SU-DHL-6 (cell line): ENCODE results near the gene TSHR.
"Not testable (repeated sequence)": the region's sequence is repeated elsewhere in the genome, so short reads cannot be mapped to it uniquely, and the experiment has no call there.

Experiments used
- H2AFZ ChIP-seq: fragments of 200-600 bp; sonication (generic); 2 replicates; pipeline ENCODE4 v1.6.1; 2014; ENCODE audit warnings: low read depth, mild to moderate bottlenecking, moderate library complexity, mixed read lengths, antibody characterized with exemption, low read length; ENCODE audit not compliant: severe bottlenecking
- H3F3A ChIP-seq: fragments of 200-600 bp; shearing (Covaris generic); 2 replicates; pipeline ENCODE4 v1.6.0; 2016; ENCODE audit warnings: antibody characterized with exemption, mild to moderate bottlenecking; ENCODE audit not compliant: insufficient read depth
- H3K27ac ChIP-seq: fragments of 200-600 bp; sonication (generic); 2 replicates; pipeline ENCODE4 v1.5.1; 2016; ENCODE audit warnings: low read depth, mild to moderate bottlenecking, low read length, moderate library complexity, mixed read lengths
- H3K27me3 ChIP-seq: fragments of 200-600 bp; sonication (generic), shearing (Covaris generic); 2 replicates; pipeline ENCODE4 v1.6.0; 2014; ENCODE audit warnings: mild to moderate bottlenecking, low read length
- H3K36me3 ChIP-seq: fragments of 200-600 bp; sonication (generic); 2 replicates; pipeline ENCODE4 v1.6.1; 2014; ENCODE audit warnings: mild to moderate bottlenecking, low read length, mixed read lengths
- H3K4me2 ChIP-seq: fragments of 300-600, 200-600 bp; shearing (Covaris generic), sonication (generic); 2 replicates; pipeline ENCODE4 v1.6.0; 2014; ENCODE audit warnings: low read length, low read depth, mild to moderate bottlenecking; ENCODE audit not compliant: poor library complexity, severe bottlenecking
- H3K4me3 ChIP-seq: fragments of 200-600 bp; sonication (generic); 2 replicates; pipeline ENCODE4 v1.5.1; 2014; ENCODE audit warnings: antibody characterized with exemption, low read length, mild to moderate bottlenecking, mixed read lengths; ENCODE audit not compliant: insufficient read depth, poor library complexity, severe bottlenecking
- H3K79me2 ChIP-seq: fragments of 200-600 bp; sonication (generic); 2 replicates; pipeline ENCODE4 v1.6.1; 2014; ENCODE audit warnings: mild to moderate bottlenecking, low read length, moderate library complexity; ENCODE audit not compliant: insufficient read depth
- H3K9ac ChIP-seq: fragments of 200-600 bp; sonication (generic); 2 replicates; pipeline ENCODE4 v1.7.0; 2014; ENCODE audit warnings: mild to moderate bottlenecking, low read length
- H3K9me2 ChIP-seq: fragments of 200-600 bp; sonication (generic); replicated peaks from 2 replicates; pipeline ENCODE4 v1.6.1; 2014; ENCODE audit warnings: low read length; ENCODE audit not compliant: insufficient read depth
- H3K9me3 ChIP-seq: fragments of 200-600 bp; sonication (generic); 2 replicates; pipeline ENCODE4 v1.6.1; 2014; ENCODE audit warnings: low read length, mixed read lengths; ENCODE audit not compliant: insufficient read depth
- H4K20me1 ChIP-seq: fragments of 200-600 bp; sonication (generic); 2 replicates; pipeline ENCODE4 v1.6.1; 2014; ENCODE audit warnings: low read depth, mild to moderate bottlenecking, antibody characterized with exemption, low read length, moderate library complexity, mixed read lengths
- CTCF ChIP-seq: fragments of 200-600 bp; sonication (generic); IDR thresholded peaks from one replicate; pipeline ENCODE4 v1.5.1; 2017; ENCODE audit warnings: antibody characterized with exemption, mild to moderate bottlenecking, low read length, moderate library complexity; ENCODE audit not compliant: insufficient read depth, poor library complexity, severe bottlenecking
- EZH2phosphoT487 ChIP-seq: fragments of 200-600 bp; sonication (generic), shearing (Covaris generic); conservative IDR thresholded peaks from 2 replicates; pipeline ENCODE4 v1.6.1; 2018; ENCODE audit warnings: mild to moderate bottlenecking, antibody characterized with exemption, low read length, moderate library complexity, mixed read lengths

Gene TSHR

DNA sequence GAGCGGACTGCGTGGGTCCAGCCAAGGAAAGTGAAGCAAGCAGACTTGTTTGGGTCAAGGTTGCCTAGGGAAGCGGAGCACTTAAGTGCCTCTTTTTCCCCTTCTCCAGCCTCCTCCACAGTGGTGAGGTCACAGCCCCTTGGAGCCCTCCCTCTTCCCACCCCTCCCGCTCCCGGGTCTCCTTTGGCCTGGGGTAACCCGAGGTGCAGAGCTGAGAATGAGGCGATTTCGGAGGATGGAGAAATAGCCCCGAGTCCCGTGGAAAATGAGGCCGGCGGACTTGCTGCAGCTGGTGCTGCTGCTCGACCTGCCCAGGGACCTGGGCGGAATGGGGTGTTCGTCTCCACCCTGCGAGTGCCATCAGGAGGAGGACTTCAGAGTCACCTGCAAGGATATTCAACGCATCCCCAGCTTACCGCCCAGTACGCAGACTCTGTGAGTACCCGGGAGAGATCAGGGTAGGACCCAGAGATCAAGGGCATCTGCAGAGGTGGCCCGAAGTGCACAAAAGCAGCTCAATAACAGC, at the start of gene TSHR:
Gene TSHR, plus strand, starts transcription at position 206 of the 526 bp plus-strand sequence. Its CDS starts 60 bp downstream, at position 266.
- Histone ChIP-seq H3F3A (peaks cover 6% of the 10 kb centered on the region; the same call in 1 of the 2 replicates), H3K36me3 (no peaks in the 10 kb centered on the region), H3K4me3 (no peak within 1 kb of the TSS), H3K27me3 (no peaks in the 10 kb centered on the region), H3K9ac (no peak within 1 kb of the TSS), H2AFZ (no peak within 1 kb of the TSS), H3K4me2 (peak within 1 kb of the TSS; percentile 42), H3K9me3 (no peaks in the 10 kb centered on the region), H3K27ac (no peak within 1 kb of the TSS), H4K20me1 (no peaks in the 10 kb centered on the region), H3K9me2 (no peaks in the 10 kb centered on the region), H3K79me2 (no peaks in the 10 kb centered on the region)
- TF ChIP-seq EZH2phosphoT487, result no peak
- no peak for TF ChIP-seq CTCF

- Histone ChIP-seq H3K9ac (no peak overlapping the region), H3K27ac (no peak overlapping the region), H3K4me3 (no peak overlapping the region), H3F3A (no peaks in the 10 kb centered on the region), H3K27me3 (no peaks in the 10 kb centered on the region), H3K79me2 (no peaks in the 10 kb centered on the region), H3K9me3 (no peaks in the 10 kb centered on the region), H3K9me2 (no peaks in the 10 kb centered on the region), H4K20me1 (no peaks in the 10 kb centered on the region), H3K36me3 (no peaks in the 10 kb centered on the region), H3K4me2 (no peak overlapping the region), H2AFZ (no peak overlapping the region)
- no peak for TF ChIP-seq EZH2phosphoT487
- no peak for TF ChIP-seq CTCF
These were observed 49.1 kb upstream of the TSHR start for GRCh38 chr14:80906336-80906735.

DNA sequence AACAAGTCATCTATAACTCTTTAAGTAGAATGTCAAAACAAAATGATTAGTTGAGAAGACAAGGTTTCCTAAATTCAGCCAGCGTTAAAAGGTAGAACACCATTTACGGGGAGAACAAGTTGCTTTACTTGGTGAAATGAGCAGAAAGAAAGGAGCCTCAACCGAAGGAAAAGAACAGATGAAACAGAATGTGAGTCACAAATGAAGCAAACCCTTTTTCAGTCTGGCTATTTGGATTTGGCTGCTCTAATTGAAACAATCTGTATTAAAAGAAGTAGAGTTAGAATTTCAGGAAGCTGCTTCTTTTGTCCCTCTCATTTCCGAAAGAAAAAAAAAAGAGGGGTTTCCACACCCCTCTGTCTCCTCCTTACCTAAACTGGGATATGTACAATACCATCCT, 48.5 kb upstream of the TSHR start:
- H3K9me2 ChIP-seq, result no peaks in the 10 kb centered on the region
- no peaks in the 10 kb centered on the region for H3K79me2 ChIP-seq
- no peak overlapping the region for H3K4me2 ChIP-seq
- no peaks in the 10 kb centered on the region for H4K20me1 ChIP-seq
- no peak overlapping the region for H3K4me3 ChIP-seq
- TF ChIP-seq CTCF (no peak), EZH2phosphoT487 (no peak)
- no peaks in the 10 kb centered on the region for H3K27me3 ChIP-seq
- H2AFZ ChIP-seq, result no peak overlapping the region
- no peaks in the 10 kb centered on the region for H3K36me3 ChIP-seq
- no peak overlapping the region for H3K9ac ChIP-seq
- no peaks in the 10 kb centered on the region for H3K9me3 ChIP-seq
- no peak overlapping the region for H3K27ac ChIP-seq
- H3F3A ChIP-seq, result no peaks in the 10 kb centered on the region

DNA sequence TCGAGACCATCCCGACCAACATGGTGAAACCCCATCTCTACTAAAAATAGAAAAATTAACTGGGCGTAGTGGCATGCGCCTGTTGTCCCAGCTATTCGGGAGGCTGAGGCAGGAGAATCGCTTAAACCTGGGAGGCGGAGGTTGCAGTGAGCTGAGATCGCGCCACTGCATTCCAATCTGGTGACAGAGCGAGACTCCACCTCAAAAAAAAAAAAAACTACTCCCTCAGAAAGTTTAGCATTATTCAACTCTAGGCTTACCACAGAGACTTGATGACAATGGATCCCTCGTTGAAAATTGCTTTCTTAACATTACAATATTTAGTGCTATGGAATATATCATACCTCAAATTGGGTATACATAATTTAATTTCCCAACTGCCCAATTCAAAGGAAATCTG, 43.4 kb upstream of the TSHR start:
- H3K4me3 ChIP-seq, H3K4me2 ChIP-seq, H3F3A ChIP-seq, H3K9me3 ChIP-seq, H3K27me3 ChIP-seq, H3K36me3 ChIP-seq, H3K79me2 ChIP-seq, H3K27ac ChIP-seq, H3K9me2 ChIP-seq, H2AFZ ChIP-seq, H3K9ac ChIP-seq, H4K20me1 ChIP-seq: not testable (repeated sequence)
